Neutrophil (primary cell): ENCODE results near the gene CNNM4.

Experiments used
- H3K27ac ChIP-seq: fragments of 200-600 bp; sonication (generic); 2 replicates; pipeline ENCODE4 v1.5.1; 2016; ENCODE audit warnings: mild to moderate bottlenecking, moderate library complexity
- H3K27me3 ChIP-seq: fragments of 200-600 bp; sonication (generic); 2 replicates; pipeline ENCODE4 v1.6.0; 2016; ENCODE audit warnings: mild to moderate bottlenecking
- H3K36me3 ChIP-seq: fragments of 200-600 bp; sonication (generic); 2 replicates; pipeline ENCODE4 v1.5.1; 2017
- H3K4me1 ChIP-seq, 2 experiments: fragments of 200-600 bp in 1 of 2; sonication (generic) in 1 of 2; 1 replicate in 1 of 2; 2 replicates in 1 of 2; pipeline versions ENCODE4 v1.5.1 to v1.6.1; 2013 to 2016; ENCODE audit warnings: low read depth in 1 of 2, low read length in 1 of 2, mild to moderate bottlenecking in 1 of 2, moderate library complexity in 1 of 2; ENCODE audit not compliant: control insufficient read depth in 1 of 2, insufficient read depth in 1 of 2
- H3K4me3 ChIP-seq, 2 experiments: fragments of 200-600 bp in 1 of 2; sonication (generic) in 1 of 2; 1 replicate in 1 of 2; 2 replicates in 1 of 2; pipeline ENCODE4 v1.5.1; 2013 to 2016; ENCODE audit warnings: low read depth in 1 of 2, low read length in 1 of 2, mild to moderate bottlenecking in 1 of 2, moderate library complexity in 1 of 2
- H3K9me3 ChIP-seq: fragments of 200-600 bp; sonication (generic); 2 replicates; pipeline ENCODE4 v1.5.1; 2016
- CTCF ChIP-seq: fragments of 200-600 bp; sonication (generic); IDR thresholded peaks from 2 replicates; pipeline ENCODE4 v1.5.1; 2016; ENCODE audit warnings: antibody characterized with exemption

Gene CNNM4

GRCh38 chr2:96771796-96772618, 11.3 kb downstream of the CNNM4 start:
- H3K4me3 ChIP-seq = no peak overlapping the region
- H3K27ac ChIP-seq = no peak overlapping the region
- TF ChIP-seq CTCF = no peak
- H3K27me3 ChIP-seq = no peaks in the 10 kb centered on the region
- H3K36me3 ChIP-seq = no peaks in the 10 kb centered on the region
- H3K4me1 ChIP-seq = peaks cover 16 to 24% of the 10 kb centered on the region in 2 experiments
- no peaks in the 10 kb centered on the region for H3K9me3 ChIP-seq

GRCh38 chr2:96772903-96773671, 12.4 kb downstream of the CNNM4 start:
- no peak overlapping the region for H3K4me3 ChIP-seq
- no peaks in the 10 kb centered on the region for H3K9me3 ChIP-seq
- H3K27ac ChIP-seq = no peak overlapping the region
- no peaks in the 10 kb centered on the region for H3K36me3 ChIP-seq
- H3K4me1 ChIP-seq = peaks cover 12 to 20% of the 10 kb centered on the region in 2 experiments
- TF ChIP-seq CTCF = no peak
- H3K27me3 ChIP-seq = no peaks in the 10 kb centered on the region

GRCh38 chr2:96773922-96774321, 13.2 kb downstream of the CNNM4 start:
- Histone ChIP-seq H3K27ac (no peak overlapping the region), H3K4me1 (peaks cover 8 to 16% of the 10 kb centered on the region in 2 experiments), H3K9me3 (no peaks in the 10 kb centered on the region), H3K36me3 (no peaks in the 10 kb centered on the region), H3K27me3 (no peaks in the 10 kb centered on the region), H3K4me3 (peak overlapping the region; percentile 51 to 56)
- no peak for TF ChIP-seq CTCF

- Histone ChIP-seq H3K27me3 (no peaks in the 10 kb centered on the region), H3K4me3 (no peak overlapping the region), H3K9me3 (no peaks in the 10 kb centered on the region), H3K36me3 (no peaks in the 10 kb centered on the region), H3K27ac (no peak overlapping the region), H3K4me1 (peaks cover 8 to 16% of the 10 kb centered on the region in 2 experiments)
- TF ChIP-seq CTCF = no peak
These were observed 14.5 kb downstream of the CNNM4 start for GRCh38 chr2:96775160-96775559.

- H3K36me3 ChIP-seq = no peaks in the 10 kb centered on the region
- no peaks in the 10 kb centered on the region for H3K4me1 ChIP-seq
- H3K4me3 ChIP-seq = no peak overlapping the region
- H3K27me3 ChIP-seq = no peaks in the 10 kb centered on the region
- H3K9me3 ChIP-seq = no peaks in the 10 kb centered on the region
- H3K27ac ChIP-seq = no peak overlapping the region
- TF ChIP-seq CTCF = no peak
These were observed 22.7 kb downstream of the CNNM4 start for GRCh38 chr2:96783388-96783787.
